Measurements from ENCODE around the gene AOC2. TPM values are rescaled to one million over a fixed set of nuclear protein-coding genes. Genes with fewer than 3 reads are reported as not detected.
"Not testable (repeated sequence)": the region's sequence is repeated elsewhere in the genome, so short reads cannot be mapped to it uniquely, and the experiment has no call there.

Gene AOC2
- polyA plus RNA-seq, 3 donors: 1.1 to 2.2 (median 1.6) TPM

DNA sequence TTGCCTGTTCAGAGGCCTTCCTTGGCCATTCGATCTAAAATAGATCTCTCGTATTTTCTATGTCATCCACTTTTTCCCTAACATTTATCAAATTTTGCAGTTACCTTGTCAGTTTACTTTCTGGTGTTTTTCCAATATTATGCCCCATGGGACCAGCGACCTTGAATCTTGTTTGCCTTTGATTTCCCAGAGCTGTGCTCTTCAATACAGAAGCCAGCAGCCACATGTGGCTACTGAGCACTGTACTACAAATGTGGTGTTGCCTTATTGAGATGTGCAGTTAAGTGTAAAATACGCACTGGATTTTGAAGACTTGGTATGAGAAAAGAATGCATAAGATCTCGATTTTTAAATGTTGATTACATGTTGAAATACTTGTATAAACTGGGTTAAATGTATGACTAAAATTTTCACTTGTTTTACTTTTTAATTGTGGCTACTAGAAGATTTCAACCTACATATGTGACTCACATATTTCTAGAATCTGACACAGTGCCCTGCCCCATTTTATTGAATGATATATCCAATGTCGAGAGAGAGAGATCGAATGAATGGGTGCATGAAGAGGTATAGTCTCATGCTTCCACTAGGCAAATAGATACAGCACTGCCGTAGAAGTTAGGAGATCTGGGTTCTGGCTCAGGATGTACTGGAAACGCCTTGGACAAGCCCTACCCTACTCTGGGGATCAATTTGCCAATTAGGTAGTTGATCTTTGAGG is 12.0 kb upstream of the AOC2 start:
- DNase-seq: no peak

DNA sequence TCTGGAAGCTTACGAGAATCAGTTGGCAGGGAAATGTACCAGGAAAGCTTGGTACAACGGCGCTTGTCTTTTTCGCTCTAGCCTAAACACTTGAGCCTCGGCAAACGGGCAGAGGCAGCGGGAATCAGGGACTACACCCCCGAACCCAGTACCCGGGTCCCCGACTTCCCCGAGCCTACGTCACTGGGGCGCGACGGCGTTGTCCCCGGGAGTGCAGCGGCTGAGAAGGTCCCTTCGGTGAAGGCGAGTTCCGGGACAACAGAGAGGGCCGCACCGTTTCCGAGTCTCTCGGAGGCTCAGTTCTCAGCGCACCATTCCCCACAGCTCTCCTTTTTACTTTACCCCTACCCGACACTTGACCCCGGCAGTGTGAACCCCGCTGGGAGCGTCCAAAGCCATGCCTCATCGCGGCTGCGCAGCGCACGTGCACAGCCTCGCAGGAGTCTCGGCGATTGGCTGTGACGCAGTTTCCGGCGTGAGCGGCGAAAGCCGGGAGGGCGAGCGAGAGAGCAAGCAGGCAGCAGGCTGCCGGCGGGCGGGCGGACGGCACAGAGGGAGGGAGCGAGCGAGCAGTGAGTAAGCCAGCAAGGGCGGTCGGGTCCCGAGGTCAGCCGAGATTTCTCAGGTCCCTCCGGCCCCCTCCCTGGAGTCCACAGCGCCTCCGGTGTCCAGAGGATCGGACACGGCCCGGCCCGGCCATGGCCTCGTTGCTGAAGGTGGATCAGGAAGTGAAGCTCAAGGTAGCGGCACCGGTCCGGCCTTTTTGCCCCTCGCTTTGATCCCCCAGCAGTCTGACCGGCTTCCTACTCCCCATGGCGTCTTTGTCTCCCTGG is 11.2 kb upstream of the AOC2 start, which contains the start of gene PSME3:
Gene PSME3 (plus strand): TSS at position 464 of the 833 bp plus-strand sequence. CDS start 235 bp downstream, at position 699.
- DNase-seq: peak; percentile 89

DNA sequence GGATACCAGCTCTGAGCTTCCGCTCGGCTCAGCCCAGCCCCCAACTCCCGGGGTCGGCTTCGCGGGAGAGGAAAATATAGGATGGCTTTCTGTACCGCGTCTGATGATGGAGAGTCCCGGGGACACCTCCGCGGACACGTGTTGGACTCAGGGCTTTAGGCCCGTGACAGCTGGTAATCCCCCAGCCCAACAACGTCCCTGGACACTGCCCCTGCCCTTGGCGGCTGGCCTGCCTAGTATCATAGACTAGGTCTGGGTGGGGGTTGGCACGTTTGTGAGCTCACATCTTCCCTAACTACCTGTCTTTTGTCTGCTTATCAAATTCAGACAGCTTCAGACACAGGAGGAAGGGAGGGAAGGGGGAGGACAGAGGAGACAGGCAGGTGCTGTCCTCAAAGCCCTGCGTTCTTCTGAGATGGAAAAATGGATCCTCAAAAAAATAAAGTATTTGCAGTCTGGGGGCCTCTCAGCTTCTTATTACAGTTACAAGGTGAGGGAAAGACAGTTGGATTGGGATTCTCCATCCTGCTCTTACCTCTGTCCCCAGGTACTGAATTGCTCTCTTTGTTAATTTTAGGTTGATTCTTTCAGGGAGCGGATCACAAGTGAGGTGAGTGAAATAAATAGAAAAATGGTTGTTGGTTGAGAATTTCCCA is 10.5 kb upstream of the AOC2 start:
- no peak for DNase-seq

DNA sequence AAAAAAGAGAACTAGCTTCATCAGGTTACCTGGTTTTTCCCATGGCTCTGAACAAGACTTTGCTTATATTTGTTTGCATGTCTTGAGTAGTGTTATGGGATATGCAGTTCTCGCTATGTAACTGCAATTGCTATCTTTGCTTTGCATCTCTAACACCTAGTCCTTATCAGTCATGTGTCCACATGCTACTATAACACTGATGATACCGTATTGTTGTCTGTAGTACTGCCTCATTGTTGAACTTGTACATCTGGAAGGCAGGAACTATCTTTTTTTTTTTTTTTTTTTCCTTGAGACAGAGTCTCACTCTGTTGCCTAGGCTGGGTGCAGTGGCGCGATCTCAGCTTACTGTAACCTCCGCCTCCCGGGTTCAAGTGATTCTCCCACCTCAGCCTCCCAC is 8.6 kb upstream of the AOC2 start:
- DNase-seq: no peak

DNA sequence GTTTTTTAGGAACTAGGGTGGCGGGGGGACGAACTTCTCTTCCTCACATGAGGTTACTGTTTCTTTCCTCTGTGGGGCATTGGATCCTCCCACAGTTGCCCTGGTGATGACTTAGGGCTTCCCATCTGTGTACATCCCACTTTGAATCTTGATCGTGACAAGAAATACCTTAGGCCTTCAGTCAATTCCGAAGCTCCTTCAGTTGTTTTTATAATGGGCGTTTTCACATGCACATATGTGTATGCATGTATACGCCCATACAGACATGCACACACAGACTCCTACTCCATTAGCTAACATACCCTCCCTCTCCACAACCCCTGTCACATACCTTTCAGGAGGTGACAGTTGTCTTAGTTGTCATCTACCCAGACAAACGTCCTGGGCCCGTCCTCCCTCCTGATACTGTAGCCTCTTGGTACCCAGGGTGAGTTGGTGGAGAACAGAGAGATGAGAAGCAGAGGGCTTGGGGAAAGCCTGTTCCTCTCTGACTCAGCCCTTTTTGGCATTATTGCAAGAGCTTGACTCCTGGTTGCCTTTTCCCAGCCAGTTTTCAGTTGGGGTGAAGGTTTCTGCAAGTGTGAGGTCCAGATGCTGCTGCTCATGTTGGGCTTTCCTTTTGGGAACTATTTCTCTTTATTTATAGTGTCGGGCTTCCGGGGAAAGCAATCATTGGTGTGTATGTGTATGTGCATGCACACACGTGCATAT is 2.2 kb upstream of the AOC2 start:
- DNase-seq: no peak

DNA sequence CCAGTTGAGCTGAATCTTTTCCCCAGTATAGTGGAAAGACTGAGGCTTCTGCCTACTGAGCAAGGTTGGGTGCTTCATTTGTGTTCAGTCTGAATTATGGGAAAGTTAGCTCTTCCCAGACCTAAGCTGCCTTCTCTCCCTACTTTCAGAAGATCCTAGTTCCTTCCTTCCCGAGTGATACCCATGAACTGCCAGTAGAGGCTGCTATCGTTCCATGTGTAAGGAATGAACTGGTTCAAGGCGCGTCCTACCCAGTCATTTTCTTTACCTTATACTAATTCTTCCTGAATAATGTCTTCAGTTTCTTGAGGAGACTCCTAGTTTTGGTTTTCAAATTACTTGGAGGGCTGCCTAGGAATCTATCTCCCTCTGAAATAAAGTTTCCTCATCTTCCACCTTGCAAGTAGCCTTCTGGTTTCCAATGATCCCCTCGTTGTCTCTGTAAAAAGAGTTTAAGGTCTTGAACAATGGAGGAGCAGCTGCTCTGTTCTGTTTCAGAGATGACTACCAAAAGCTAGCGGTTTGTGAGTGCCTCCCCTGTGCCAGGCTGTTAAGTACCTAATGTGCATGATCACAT is 934 bp upstream of the AOC2 start:
- peak; percentile 69 for DNase-seq

DNA sequence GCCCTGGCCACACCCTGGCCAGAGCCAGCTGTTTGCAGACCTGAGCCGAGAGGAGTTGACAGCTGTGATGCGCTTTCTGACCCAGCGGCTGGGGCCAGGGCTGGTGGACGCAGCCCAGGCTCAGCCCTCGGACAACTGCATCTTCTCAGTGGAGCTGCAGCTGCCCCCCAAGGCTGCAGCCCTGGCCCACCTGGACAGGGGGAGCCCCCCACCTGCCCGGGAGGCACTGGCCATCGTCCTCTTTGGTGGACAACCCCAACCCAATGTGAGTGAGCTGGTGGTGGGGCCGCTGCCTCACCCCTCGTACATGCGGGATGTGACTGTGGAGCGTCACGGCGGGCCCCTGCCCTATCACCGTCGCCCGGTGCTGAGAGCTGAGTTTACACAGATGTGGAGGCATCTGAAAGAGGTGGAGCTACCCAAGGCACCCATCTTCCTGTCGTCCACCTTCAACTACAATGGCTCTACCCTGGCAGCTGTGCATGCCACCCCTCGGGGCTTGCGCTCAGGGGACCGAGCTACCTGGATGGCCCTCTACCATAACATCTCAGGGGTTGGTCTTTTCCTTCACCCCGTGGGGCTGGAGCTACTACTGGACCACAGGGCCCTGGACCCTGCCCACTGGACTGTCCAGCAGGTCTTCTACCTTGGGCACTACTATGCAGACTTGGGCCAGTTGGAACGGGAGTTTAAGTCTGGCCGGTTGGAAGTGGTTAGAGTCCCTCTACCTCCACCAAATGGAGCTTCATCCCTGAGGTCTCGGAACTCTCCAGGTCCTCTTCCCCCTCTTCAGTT is 578 bp downstream of the AOC2 start:
- DNase-seq: no peak

DNA sequence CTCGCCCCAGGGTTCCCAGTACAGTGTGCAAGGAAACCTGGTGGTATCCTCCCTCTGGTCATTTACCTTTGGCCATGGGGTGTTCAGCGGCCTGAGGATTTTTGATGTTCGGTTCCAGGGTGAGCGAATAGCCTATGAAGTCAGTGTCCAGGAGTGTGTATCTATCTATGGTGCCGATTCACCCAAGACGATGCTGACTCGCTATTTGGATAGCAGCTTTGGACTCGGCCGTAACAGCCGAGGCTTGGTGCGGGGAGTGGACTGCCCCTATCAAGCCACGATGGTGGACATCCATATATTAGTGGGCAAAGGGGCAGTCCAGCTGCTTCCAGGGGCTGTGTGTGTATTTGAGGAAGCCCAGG is 1.2 kb downstream of the AOC2 start:
- DNase-seq: no peak

DNA sequence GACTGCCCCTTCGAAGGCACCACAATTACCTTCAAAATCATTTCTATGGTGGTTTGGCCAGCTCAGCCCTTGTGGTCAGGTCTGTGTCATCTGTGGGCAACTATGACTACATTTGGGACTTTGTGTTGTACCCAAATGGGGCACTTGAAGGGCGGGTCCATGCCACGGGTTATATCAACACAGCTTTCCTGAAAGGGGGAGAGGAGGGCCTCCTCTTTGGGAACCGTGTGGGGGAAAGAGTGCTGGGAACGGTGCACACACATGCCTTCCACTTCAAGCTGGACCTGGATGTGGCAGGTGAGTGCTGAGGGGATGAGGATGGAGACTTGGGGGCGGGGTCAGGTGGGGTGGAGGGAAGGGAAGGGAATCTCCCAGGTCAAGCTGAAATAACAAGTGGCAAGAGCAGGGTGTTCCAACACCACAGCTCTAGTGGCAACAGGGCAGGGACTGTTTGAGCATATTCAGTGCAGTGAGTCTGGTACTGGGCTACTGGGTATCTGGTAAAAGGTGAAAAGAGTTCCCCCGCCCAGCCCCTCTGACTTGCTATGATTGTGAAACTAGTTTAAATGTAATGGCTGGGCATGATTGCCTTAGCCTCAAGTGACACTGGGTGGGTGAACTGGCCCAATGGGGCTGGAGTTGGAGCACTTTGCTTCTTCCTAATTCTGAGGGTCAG is 1.7 kb downstream of the AOC2 start:
- DNase-seq: no peak

DNA sequence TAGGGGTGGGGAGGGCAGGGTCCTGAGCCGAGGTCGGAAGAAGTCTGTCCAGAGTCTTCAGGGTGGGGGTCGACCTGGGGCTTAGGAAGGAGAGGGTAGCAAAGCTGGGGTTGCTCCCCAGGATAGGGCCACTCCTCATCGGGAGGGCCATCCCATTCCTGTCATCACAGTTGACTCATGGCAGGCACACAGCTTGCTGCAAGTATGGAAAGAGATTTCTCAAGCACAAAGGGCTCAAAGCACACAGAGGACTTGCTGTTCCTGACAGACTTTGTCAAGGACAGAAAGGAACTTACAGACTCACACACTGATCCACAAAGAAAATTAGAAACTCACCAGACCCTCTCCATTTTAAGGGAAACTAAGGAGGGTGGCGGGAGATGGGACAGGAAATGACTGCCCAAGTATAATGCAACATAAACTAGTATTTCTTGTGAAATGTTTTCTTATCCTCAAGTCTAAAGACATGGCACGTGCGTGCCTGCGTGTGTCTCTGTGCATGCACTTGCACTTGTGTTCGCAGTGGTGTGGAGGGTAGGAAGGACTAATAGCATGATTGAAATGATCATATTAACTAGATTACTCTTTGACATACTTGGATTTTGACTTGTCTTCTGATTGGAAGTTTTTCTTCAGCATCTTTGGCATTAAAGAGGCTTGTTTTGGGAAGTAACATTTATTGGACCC is 2.4 kb downstream of the AOC2 start:
- DNase-seq: no peak

DNA sequence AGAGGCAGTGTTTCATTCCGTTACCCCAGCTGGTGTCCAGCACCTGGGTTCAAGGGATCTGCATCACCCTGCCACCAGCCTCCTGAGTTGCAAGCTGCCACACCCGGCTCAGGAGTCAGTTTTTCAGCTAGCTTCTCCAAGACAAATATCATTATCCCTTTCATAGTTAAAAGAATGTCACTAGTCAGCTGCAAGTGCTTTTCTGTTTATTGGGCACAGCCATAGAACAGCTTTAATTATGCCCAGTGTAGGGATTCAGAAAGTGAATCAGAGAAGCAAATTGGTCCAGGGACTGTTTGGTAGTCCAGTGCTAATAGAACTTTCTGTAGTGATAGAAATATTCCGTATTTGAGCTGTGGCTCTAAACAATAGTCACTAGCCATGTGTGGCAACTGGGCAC is 3.7 kb downstream of the AOC2 start:
- no peak for DNase-seq

DNA sequence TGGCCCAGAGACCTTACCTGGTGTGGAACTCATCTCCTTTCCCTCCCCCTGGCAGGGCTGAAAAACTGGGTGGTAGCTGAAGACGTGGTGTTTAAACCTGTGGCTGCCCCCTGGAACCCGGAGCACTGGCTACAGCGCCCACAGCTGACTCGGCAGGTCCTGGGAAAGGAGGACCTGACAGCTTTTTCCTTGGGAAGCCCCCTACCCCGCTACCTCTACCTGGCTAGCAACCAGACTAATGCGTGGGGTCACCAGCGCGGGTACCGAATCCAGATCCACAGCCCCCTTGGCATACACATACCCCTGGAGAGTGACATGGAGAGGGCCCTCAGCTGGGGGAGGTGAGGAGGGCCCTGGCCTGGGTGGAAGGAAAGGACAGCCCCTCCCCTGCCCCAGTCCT is 4.7 kb downstream of the AOC2 start:
- no peak for DNase-seq

DNA sequence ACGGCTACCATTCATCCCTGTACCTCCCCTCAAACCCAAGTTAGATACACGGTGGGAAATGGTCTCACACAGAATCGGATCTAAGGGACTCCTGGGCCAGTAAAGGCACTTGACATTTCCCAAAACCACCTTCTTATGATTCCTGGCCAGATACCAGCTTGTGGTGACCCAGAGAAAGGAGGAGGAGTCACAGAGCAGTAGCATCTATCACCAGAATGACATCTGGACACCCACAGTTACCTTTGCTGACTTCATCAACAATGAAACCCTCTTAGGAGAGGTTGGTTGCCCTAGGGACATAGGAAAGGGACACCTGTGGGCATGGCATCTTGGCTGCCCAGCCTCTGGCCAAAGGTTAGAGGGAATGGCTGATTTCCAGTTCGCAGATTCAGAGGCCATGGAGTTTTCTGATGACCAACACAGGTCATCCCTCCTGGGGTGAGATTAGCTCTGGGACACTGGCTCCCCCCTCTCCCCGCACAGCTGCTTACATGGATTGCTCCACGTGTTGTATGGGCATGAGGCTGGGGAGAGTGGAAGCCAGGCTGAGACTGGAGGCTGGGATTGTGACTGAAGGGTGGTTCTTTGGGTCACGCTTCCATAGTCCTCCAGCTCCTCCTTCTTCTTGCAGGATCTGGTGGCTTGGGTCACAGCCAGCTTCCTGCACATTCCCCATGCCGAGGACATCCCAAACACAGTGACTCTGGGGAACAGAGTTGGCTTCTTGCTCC is 5.2 kb downstream of the AOC2 start:
- DNase-seq: no peak

DNA sequence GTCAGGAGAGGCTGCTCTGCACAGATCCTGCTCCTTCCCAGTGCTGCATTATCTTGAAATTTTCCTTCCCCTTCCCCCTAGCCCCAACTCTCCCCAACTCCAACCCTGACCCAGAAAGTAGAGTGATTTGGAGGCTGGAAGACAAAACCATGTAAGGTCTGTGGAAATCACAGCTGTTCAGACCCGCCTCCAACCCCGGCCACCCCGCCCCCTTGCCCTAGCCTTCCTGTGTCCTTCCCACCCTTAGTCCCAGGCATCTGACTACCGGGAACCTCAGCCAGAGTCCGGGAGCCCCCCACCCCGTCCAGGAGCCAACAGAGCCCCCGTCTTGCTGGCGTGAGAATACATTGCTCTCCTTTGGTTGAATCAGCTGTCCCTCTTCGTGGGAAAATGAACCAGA is 6.6 kb downstream of the AOC2 start, which contains the start of gene AOC3:
Gene AOC3 (plus strand): TSS at position 246 of the 400 bp plus-strand sequence. CDS start 145 bp downstream, at position 391.
- DNase-seq: no peak

DNA sequence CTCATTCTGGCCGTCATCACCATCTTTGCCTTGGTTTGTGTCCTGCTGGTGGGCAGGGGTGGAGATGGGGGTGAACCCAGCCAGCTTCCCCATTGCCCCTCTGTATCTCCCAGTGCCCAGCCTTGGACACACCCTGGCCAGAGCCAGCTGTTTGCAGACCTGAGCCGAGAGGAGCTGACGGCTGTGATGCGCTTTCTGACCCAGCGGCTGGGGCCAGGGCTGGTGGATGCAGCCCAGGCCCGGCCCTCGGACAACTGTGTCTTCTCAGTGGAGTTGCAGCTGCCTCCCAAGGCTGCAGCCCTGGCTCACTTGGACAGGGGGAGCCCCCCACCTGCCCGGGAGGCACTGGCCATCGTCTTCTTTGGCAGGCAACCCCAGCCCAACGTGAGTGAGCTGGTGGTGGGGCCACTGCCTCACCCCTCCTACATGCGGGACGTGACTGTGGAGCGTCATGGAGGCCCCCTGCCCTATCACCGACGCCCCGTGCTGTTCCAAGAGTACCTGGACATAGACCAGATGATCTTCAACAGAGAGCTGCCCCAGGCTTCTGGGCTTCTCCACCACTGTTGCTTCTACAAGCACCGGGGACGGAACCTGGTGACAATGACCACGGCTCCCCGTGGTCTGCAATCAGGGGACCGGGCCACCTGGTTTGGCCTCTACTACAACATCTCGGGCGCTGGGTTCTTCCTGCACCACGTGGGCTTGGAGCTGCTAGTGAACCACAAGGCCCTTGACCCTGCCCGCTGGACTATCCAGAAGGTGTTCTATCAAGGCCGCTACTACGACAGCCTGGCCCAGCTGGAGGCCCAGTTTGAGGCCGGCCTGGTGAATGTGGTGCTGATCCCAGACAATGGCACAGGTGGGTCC is 7.2 kb downstream of the AOC2 start:
- not testable (repeated sequence) for DNase-seq

DNA sequence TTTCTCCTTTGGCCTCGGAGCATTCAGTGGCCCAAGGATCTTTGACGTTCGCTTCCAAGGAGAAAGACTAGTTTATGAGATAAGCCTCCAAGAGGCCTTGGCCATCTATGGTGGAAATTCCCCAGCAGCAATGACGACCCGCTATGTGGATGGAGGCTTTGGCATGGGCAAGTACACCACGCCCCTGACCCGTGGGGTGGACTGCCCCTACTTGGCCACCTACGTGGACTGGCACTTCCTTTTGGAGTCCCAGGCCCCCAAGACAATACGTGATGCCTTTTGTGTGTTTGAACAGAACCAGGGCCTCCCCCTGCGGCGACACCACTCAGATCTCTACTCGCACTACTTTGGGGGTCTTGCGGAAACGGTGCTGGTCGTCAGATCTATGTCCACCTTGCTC is 8.0 kb downstream of the AOC2 start:
- DNase-seq: no peak

DNA sequence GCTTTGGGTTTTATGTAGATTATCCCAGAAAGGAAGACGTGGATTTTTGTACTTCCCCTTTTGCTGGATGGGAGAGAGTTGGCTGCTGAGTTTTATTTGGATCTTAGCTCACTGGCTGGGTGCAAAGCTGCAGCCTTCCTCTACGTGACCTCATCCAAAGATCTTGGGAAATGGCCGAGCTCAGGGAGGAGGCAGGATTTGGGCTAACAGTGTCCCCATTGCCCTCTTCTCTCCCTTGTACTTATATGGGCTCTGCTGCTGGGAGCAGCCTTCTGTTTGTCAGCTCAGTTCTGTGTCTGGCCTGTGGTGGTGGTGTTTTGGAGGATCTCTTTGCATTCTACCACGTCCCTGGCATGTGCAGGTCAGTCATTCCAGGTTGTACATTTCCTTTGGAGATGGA is 8.6 kb downstream of the AOC2 start:
- no peak for DNase-seq

DNA sequence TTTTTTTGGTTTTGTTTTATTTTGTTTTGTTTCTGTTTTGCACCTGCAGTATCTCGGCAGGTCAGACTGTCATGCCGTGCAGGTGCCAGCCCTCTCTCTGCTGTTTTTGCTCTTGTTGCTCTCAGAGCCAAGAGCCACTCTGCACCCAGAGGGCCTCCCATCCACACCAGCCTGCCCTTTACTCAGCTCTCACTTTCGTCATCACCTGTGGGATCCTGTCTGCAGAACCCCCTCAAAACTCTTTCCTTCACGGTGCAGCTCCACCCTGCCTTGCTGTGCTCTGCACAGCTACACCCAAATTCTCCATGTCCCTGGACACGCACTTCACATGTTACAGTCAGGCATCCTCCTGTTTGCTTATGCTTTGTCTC is 9.2 kb downstream of the AOC2 start:
- DNase-seq: no peak
